ENCODE measurements around the gene MSH4.
"Not testable (repeated sequence)": the region's sequence is repeated elsewhere in the genome, so short reads cannot be mapped to it uniquely, and the experiment has no call there.

MSH4 gene

GRCh38 chr1:75797606-75798216 lies 1.0 kb downstream of the MSH4 start:
- DNase-seq = no peak

DNA sequence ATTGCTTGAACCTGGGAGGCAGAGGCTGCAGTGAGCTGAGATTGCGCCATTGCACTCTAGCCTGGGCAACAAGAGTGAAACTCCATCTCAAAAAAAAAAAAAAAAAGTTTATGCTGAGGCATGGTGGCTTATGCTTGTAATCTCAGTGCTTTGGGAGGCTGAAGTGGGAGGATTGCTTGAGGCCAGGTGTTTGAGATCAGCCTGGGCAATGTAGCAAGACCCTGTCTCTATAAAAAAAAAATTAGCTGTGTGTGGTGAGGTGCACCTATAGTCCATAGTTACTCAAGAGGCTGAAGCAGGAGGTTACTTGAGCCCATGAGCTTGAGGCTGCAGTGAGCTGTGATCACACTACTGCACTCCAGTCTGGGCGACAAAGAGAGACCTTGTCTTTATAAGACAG lies 4.8 kb downstream of the MSH4 start:
- not testable (repeated sequence) for DNase-seq

- no peak for DNase-seq
These were observed 12.2 kb downstream of the MSH4 start for GRCh38 chr1:75808921-75809320.

- not testable (repeated sequence) for DNase-seq
These were observed 13.4 kb downstream of the MSH4 start for GRCh38 chr1:75810113-75810512.

- no peak for DNase-seq
These were observed 14.7 kb downstream of the MSH4 start for GRCh38 chr1:75811211-75811981.

- DNase-seq = no peak
These were observed 15.4 kb downstream of the MSH4 start for GRCh38 chr1:75812065-75812464.

- DNase-seq = not testable (repeated sequence)
These were observed 26.9 kb downstream of the MSH4 start for GRCh38 chr1:75823596-75823995.

- peak; percentile 64 to 71 for DNase-seq
These were observed 39.9 kb downstream of the MSH4 start for GRCh38 chr1:75836528-75837100.

GRCh38 chr1:75838079-75838478 lies 41.4 kb downstream of the MSH4 start:
- DNase-seq = peak; percentile 83 to 90

- no peak for DNase-seq
These were observed 44.7 kb downstream of the MSH4 start for GRCh38 chr1:75841421-75841820.

- DNase-seq = no peak
These were observed 48.9 kb downstream of the MSH4 start for GRCh38 chr1:75845576-75845975.

DNA sequence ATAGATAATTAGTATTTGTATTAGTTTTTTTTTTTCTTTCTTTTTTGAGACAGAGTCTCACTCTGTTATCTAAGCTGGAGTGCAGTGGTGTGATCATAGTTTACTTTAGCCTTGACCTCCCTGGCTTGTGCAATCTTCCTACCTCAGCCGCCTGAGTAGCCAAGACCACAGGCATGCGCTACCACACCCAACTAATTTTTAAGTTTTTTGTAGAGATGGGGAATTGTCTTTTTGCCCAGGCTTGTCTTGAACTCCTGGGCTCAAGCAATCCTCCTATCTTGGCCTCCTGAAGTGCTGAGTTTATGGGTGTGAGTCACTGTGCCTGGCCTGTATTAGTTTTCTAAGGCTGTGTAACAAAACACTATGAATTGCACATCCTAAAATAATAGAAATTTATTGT lies 58.3 kb downstream of the MSH4 start:
- no peak for DNase-seq

- DNase-seq = no peak
These were observed 59.1 kb downstream of the MSH4 start for GRCh38 chr1:75855734-75856133.

- no peak for DNase-seq
These were observed 65.1 kb downstream of the MSH4 start for GRCh38 chr1:75861831-75862230.

DNA sequence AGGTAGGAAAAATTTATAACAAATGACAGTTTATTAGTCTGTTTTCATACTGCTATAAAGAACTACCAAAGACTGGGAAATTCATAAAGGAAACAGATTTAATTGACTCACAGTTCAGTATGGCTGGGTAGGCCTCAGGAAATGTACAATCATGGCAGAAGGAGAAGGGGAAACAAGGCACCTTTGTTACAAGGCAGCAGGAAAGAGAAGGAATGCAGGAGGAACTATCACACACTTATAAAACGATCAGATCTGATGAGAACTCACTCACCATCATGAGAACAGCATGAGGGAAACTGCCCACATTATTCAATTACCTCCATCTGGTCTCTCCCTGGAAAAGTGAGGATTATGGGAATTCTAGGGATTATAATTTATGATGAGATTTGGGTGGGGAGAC lies 74.3 kb downstream of the MSH4 start:
- DNase-seq = no peak

DNA sequence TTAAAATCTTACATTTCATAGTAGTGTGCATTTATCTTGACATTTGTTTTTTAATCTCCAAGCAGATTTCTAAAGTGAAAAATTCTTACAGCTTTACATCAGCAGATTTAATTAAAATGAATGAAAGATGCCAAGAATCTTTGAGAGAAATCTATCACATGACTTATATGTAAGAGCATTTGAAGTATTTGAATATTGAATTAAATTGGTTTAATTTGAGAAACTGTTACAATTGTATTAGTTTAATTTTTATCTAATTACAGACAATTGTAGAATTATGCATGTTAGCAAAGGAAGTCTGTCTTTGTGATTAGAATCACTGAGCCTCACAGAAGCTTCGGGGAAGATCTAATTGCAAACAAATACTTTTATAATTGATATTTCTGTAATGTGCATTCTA lies 83.3 kb downstream of the MSH4 start:
- no peak for DNase-seq

GRCh38 chr1:75884437-75884836 lies 87.8 kb downstream of the MSH4 start:
- no peak for DNase-seq

DNA sequence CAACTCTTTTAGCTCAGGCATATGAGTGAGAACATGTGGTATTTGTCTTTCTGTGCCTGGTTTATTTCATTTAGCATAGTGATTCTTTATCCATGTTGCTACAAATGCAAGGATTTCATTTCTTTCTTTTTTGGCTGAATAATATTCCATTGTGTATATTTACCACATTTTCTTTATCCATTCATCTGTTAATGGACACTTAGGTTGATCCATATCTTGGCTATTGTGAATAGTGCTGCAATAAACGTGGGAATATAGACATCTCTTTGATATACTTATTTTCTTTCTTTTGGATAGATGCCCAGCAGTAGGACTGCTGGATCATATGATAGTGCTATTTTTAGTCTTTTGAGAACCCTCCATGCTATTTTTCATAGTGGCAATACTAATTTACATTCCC lies 104.7 kb downstream of the MSH4 start:
- no peak for DNase-seq

GRCh38 chr1:75908717-75909152 lies 112.1 kb downstream of the MSH4 start:
- DNase-seq = peak; percentile 58 to 74

DNA sequence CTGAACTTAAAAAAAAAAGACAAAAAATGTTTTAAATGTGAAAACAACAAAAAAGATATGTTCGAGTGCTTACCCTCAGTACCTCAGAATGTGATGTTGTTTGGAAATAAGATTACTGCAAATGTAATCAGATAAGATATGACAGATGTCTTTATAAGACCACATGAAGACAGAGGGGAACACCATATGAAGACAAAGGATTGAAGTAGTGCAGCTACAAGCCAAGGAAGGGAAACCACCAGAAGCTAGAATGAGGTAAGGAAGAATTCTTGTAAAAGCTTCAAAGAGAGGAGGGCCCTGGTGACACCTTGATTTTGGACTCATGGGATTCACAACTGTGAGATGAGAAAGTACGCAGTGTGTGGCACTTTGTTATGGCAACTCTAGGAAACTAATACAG lies 120.2 kb downstream of the MSH4 start:
- DNase-seq = no peak

DNA sequence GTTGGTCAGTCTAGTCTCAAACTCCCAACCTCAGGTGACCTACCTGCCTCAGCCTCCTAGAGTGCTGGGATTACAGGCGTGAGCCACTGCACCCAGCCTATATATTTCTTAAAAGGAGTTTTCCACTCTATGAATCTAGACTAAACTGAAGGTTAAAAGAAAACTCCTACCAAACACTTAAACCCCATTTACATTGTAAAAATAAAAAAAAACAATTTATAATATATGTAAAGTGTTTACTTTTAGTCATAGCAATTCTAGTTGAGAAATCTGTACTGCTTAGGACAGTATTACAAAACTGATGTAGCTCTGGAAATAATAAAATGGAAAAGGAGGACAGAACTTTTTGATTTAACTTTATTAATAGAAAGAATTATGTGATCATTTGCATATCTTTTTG lies 126.0 kb downstream of the MSH4 start:
- DNase-seq = no peak

GRCh38 chr1:75932304-75932703 lies 135.6 kb downstream of the MSH4 start, which contains the start of gene ASB17:
ASB17 (minus strand) TSS chr1:75932404; CDS start chr1:75932291, 113 bp downstream.
- no peak for DNase-seq

DNA sequence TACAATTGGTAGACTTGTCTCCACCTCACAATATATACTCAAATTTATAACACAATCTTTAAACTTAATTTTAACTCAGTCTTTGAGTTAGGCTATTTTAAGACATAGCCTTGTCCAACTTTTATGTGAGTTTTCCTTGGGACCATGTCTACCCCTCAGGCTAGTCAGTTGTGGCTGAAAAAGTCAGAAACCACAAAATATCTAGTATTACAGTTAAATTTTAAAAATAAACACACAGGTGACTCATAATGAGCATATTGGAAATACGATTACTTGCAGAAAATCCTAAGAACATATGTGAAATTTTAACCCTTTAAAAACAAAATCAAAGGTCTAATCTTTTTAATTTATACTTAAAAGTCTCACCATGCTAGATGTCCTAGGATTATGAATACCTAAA lies 140.4 kb downstream of the MSH4 start:
- no peak for DNase-seq

GRCh38 chr1:75943037-75943436 lies 146.4 kb downstream of the MSH4 start:
- peak; percentile 62 to 71 for DNase-seq
